Measurements from ENCODE around the gene COG1. TPM values are rescaled to one million over a fixed set of nuclear protein-coding genes. Genes with fewer than 3 reads are reported as not detected.

Gene COG1
- total and polyA plus RNA-seq, 9 of the 15 experiments (the other 6 are each of a cell fraction or from before 2014, with no cell fraction given) = 9.5 to 26.8 (median 12.9) TPM

- ChIA-PET POLR2A (interaction anchor here (2.4 to 4.5 kb wide), 2 partner anchors 12 to 22 kb away, joined by 10 to 15 read pairs; a partner anchor contains a TSS), CTCF (ENCODE audit: low intra/inter-chr PET ratio) (interaction anchor here (1.1 kb wide), 1 partner anchor 39 kb away, joined by 4 read pairs; no protein-coding TSS in a partner anchor)
- H3K79me2 ChIP-seq (ENCODE audit: control insufficient read depth, insufficient read depth, low read length) = peaks cover 20% of the 10 kb centered on the region
- in situ Hi-C loops (cut with MboI) = no loop called here
- no peaks in the 10 kb centered on the region for H3K9me3 ChIP-seq (replicated peaks; ENCODE audit: control insufficient read depth, insufficient read depth, low read depth, low read length)
- ATAC-seq (no peak), DNase-seq (ENCODE audit: extremely low read depth in 1 of 4, low spot score in 3 of 4) (no peak), FAIRE-seq (no peak)
- peaks cover 68% of the 10 kb centered on the region for H3K36me3 ChIP-seq (ENCODE audit: control insufficient read depth, insufficient read depth, low read length)
- H3K4me3 ChIP-seq = no peak overlapping the region
- H3K4me1 ChIP-seq (replicated peaks in 1 of 2; ENCODE audit: control insufficient read depth in 2 of 2, insufficient read depth in 2 of 2, low read length in 2 of 2) = peaks cover 9 to 11% of the 10 kb centered on the region in 2 experiments; a peak in 4 of 5 replicates
- H3K9me1 ChIP-seq (ENCODE audit: control insufficient read depth, insufficient read depth, low read length) = no peaks in the 10 kb centered on the region
- intact Hi-C loops (cut with micrococcal nuclease) = no loop called here
- no peak overlapping the region for H2AFZ ChIP-seq (ENCODE audit: low read depth, low read length)
- no peaks in the 10 kb centered on the region for H3K27me3 ChIP-seq (ENCODE audit: control insufficient read depth in 2 of 2, insufficient read depth in 2 of 2, low read length in 2 of 2)
- TF ChIP-seq POLR2G (IDR thresholded peaks at IDR 0.05; ENCODE audit: low read depth, low read length) (peak; percentile 49; the same call in 1 of the 2 replicates), ZNF589 (CRISPR knock-in tag; IDR thresholded peaks at IDR 0.05; ENCODE audit: low read depth) (no peak), ZNF41 (CRISPR knock-in tag; conservative IDR thresholded peaks at IDR 0.05) (no peak), ZNF668 (CRISPR knock-in tag; IDR thresholded peaks at IDR 0.05) (no peak), CLOCK (CRISPR knock-in tag; IDR thresholded peaks at IDR 0.05; ENCODE audit: borderline replicate concordance) (no peak), BHLHE40 (IDR thresholded peaks at IDR 0.05; ENCODE audit: low read length) (no peak)
- no peak overlapping the region for H3K27ac ChIP-seq (ENCODE audit: extremely low read depth, low read depth, low read length)
- 93% methylated on average over 8 of the region's 13 CpGs for WGBS (ENCODE audit: insufficient coverage, low coverage, missing lambda C conversion rate)
- BruUV-seq (replicated peaks) = no TSS peak
- 0 out of 2 replicates have a peak, but pooled peaks cover 4% of the 10 kb centered on the region for H4K20me1 ChIP-seq (replicated peaks; ENCODE audit: control insufficient read depth, insufficient read depth, low read length)
- 0 out of 4 replicates have a peak overlapping the region, but pooled peaks of 1 of the 2 experiments have one; percentile 19 for H3K9ac ChIP-seq (ENCODE audit: insufficient read depth in 1 of 2, low read depth in 2 of 2, low read length in 2 of 2)
- H3K4me2 ChIP-seq (ENCODE audit: insufficient read depth, low read length) = no peak overlapping the region
Measured at GRCh38 chr17:73209436-73209835, 16.6 kb downstream of the COG1 start.

Measured in K562 (cell line).